Measurements from ENCODE around the gene UTF1.

- TF ChIP-seq CTCF (IDR thresholded peaks at IDR 0.05) = no peak
- no peak for TF ChIP-seq EZH2 (IDR thresholded peaks at IDR 0.05; ENCODE audit: borderline replicate concordance, insufficient read depth, low read depth, low read length, poor library complexity, severe bottlenecking)
These were observed 28.7 kb upstream of the UTF1 start for GRCh38 chr10:133201151-133201947.
